NB4 (cell line): Measurements from ENCODE around the gene FARP1.

Experiments
- DNase-seq: peaks from one replicate; pipeline ENCODE4 v3.0.0; 2010; ENCODE audit warnings: low read depth
- H3K4me3 ChIP-seq: one replicate; pipeline ENCODE4 v1.5.1; 2011; ENCODE audit warnings: mild to moderate bottlenecking, low read depth, low read length, moderate library complexity
- MYC ChIP-seq: IDR thresholded peaks from 2 replicates; pipeline ENCODE4 v1.6.1; 2011; ENCODE audit warnings: low read depth, low read length
- POLR2A ChIP-seq: IDR thresholded peaks from 2 replicates; pipeline ENCODE4 v1.6.1; 2011; ENCODE audit warnings: mild to moderate bottlenecking; ENCODE audit not compliant: insufficient read length; ENCODE audit errors: extremely low read depth
- TF ChIP-seq, protein P1 (sequence below): IDR thresholded peaks from 2 replicates; pipeline ENCODE4 v1.6.1; 2011; ENCODE audit warnings: low read depth, low read length
- TF ChIP-seq, protein P2 (sequence below): IDR thresholded peaks from one replicate; pipeline ENCODE4 v1.5.1; 2012; ENCODE audit warnings: low read depth, low read length

The FARP1 gene

DNA sequence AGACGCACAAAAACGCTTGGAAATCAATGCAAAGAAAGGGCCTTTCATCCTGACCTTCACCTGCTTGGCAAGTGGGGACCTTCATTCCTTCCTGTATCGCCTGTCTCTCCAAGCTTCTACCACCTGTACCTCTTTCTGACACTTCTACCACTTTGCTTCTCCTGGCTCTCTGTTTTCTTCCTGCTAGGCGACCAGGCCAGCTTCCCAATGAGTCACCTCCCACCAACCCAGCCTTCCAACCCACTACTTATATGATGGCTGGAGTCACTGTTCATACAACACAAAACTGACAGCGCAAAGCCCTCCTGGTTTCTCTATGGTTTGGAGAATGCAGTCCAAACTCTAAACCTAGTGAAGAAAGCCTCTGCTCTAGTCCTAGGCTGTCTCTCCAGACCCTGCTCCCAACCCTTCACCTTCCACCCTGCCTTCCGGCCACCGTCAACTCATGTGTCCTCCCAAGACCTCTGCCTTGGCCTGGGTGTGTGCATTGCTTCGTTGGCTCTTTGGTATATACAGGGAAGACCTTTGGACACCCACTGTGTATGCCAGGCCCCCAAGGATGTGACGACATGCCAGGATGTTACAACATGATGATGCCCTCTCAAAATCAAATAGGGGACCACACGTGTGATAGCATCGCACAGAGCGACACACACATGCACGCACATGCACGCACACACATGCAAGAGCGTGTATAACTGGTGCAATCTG is 285.5 kb downstream of the FARP1 start:
- TF ChIP-seq, protein P1, sequence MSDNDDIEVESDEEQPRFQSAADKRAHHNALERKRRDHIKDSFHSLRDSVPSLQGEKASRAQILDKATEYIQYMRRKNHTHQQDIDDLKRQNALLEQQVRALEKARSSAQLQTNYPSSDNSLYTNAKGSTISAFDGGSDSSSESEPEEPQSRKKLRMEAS = peak; percentile 82
- no peak for TF ChIP-seq POLR2A

DNA sequence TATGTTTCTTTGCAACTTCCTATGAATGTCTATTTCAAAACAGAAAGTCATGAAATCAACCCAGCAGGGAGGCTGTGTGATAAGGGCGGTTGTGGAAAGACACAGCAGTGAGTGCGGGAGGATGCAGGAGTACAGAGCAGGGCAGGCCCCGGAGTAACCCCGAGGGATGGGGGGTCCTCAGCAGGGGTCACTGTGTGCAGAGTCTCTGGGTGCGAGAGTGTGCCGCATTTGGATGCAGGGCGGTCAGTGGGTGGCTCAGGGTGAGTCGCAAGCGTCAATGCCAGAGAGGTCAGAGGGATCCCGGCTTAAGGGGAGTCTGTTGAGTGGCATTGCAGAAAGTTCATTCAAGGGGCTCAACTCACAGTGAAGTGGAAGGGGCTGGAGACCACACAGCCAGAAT is 286.2 kb downstream of the FARP1 start:
- TF ChIP-seq POLR2A (no peak), MYC (no peak; the same call in 1 of the 2 replicates)
- TF ChIP-seq, protein P2, sequence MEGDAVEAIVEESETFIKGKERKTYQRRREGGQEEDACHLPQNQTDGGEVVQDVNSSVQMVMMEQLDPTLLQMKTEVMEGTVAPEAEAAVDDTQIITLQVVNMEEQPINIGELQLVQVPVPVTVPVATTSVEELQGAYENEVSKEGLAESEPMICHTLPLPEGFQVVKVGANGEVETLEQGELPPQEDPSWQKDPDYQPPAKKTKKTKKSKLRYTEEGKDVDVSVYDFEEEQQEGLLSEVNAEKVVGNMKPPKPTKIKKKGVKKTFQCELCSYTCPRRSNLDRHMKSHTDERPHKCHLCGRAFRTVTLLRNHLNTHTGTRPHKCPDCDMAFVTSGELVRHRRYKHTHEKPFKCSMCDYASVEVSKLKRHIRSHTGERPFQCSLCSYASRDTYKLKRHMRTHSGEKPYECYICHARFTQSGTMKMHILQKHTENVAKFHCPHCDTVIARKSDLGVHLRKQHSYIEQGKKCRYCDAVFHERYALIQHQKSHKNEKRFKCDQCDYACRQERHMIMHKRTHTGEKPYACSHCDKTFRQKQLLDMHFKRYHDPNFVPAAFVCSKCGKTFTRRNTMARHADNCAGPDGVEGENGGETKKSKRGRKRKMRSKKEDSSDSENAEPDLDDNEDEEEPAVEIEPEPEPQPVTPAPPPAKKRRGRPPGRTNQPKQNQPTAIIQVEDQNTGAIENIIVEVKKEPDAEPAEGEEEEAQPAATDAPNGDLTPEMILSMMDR = no peak
- no peak for DNase-seq
- no peak overlapping the region for H3K4me3 ChIP-seq

More for the DNA sequence above, 285.5 kb downstream of the FARP1 start:
- H3K4me3 ChIP-seq = no peak overlapping the region
- no peak for DNase-seq

DNA sequence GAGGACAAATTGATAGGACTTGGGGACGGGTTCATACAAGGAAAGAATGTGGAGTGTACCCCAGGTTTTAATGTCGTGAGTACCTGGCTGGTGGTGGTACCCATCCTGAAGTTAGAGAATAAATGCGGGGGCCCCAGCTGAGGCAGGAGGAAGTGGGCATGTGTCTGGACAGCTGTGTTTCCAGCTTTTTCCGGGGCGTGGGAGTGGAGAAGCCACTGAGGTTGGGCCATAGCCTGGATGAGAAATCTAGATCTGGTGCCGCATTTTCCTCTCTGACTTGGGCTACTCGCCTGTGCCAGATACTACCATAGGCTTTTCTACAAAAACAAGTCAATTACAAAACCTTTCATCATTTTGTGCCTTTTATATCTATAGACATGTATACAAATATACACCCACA is 286.6 kb downstream of the FARP1 start:
- TF ChIP-seq MYC = no peak
- TF ChIP-seq, protein P1 = no peak
- TF ChIP-seq, protein P2 = no peak
- no peak for TF ChIP-seq POLR2A
- DNase-seq = peak; percentile 57
- no peak overlapping the region for H3K4me3 ChIP-seq

DNA sequence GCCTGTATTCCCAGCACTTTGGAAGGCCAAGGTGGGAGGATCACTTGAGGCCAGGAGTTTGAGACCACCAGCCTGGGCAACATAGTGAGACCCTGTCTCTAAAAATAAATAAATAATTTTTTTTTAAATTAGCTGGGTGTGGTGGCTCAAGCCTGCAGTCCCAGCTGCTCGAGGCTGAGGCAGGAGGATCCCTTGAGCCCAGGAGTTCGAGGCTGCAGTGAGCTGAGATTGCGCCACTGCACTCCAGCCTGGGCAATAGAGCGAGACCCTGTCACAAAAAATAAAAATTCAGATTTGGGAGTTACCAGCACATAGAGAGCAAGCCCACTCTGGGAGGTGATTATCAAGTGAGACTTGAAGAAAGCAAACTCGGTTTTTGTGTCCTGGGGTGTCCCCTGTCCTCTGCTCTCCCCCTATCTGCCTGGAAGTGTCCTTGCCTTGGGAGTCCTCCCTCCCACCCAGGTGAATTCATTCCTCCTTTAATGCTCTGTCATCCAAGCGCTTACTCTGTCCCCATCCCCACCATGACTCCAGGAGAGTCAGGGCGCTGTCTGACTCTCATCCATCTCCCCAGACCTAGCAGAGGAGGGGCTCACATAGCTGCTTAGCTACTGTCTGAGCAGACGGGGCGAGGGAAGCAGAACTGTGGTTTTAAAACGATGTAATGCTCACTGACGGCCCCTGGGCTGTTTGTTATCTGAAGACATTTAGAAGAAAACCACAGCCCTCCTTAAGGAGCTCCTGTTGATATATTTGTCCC is 287.3 kb downstream of the FARP1 start:
- H3K4me3 ChIP-seq = no peak overlapping the region
- peak; percentile 36 for DNase-seq
- TF ChIP-seq MYC (no peak), POLR2A (no peak)
- TF ChIP-seq, protein P1 = no peak
- TF ChIP-seq, protein P2 = no peak

DNA sequence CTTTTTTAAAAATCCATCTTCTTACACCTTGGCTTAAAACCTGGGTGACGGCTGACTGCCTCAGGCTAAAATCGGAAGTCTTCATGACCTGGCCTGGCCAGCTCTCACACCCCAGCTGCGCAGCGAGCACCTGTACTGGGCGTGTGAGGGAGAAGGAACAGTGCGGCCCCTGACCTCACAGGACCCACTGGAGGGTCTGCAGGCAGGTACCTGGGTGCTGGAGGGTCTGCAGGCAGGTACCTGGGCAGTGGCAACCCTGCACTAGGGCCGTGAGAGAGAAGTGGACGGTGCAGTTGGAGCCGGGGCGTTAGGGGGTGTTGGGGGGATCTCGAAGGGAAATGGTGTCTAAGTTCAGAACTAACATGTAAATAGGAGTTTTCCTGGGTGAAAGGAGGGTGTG is 289.7 kb downstream of the FARP1 start:
- H3K4me3 ChIP-seq = no peak overlapping the region
- no peak for DNase-seq
- no peak for TF ChIP-seq POLR2A
- TF ChIP-seq, protein P1 = no peak
- TF ChIP-seq, protein P2 = no peak
- TF ChIP-seq MYC = no peak

DNA sequence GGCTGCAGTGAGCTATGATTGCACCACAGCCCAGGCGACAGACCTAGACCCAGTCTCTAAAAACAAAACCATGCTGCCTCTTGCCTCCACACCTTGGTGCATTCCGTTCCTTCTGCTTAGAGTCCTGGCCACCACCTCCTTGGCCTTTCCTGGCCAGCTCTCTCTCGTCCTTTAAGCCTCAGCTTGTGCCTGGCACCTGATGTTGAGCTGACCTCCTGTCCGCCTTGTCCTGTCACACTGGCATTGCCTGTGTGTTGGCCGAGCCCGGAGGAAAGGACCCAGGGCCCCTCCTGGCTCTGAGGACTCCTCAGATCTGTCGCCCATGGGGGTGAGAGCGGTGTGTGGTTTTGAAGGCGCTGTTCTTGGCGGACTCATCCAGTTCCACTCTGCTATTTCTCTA is 290.8 kb downstream of the FARP1 start:
- H3K4me3 ChIP-seq = no peak overlapping the region
- DNase-seq = no peak
- TF ChIP-seq MYC = no peak
- TF ChIP-seq, protein P2 = no peak
- TF ChIP-seq, protein P1 = no peak
- TF ChIP-seq POLR2A = no peak
